SJSA1 (cell line): ENCODE measurements around the gene CYP2D6. TPM values are rescaled to one million over a fixed set of nuclear protein-coding genes. Genes with fewer than 3 reads are reported as not detected.

ENCODE experiments used
- DNase-seq, 2 experiments: peaks; one replicate each; pipeline ENCODE4 v3.0.0-alpha.2; 2015 to 2020; ENCODE audit warnings: low spot score in 2 of 2, low read depth in 1 of 2
- H3K27ac ChIP-seq: fragments of 250-450 bp; sonication (Bioruptor Pico); 2 replicates; pipeline ENCODE4 v1.5.1; 2020; ENCODE audit warnings: mild to moderate bottlenecking, moderate library complexity
- H3K27me3 ChIP-seq: fragments of 250-450 bp; sonication (Bioruptor Pico); replicated peaks from 2 replicates; pipeline ENCODE4 v1.5.1; 2020; ENCODE audit warnings: mild to moderate bottlenecking, moderate library complexity
- H3K36me3 ChIP-seq: fragments of 250-450 bp; sonication (Bioruptor Pico); 2 replicates; pipeline ENCODE4 v1.5.1; 2020; ENCODE audit warnings: mild to moderate bottlenecking
- H3K4me1 ChIP-seq: fragments of 250-450 bp; sonication (Bioruptor Pico); replicated peaks from 2 replicates; pipeline ENCODE4 v1.6.1; 2021; ENCODE audit warnings: mild to moderate bottlenecking
- H3K4me3 ChIP-seq: fragments of 250-450 bp; sonication (Bioruptor Pico); 2 replicates; pipeline ENCODE4 v1.5.1; 2020; ENCODE audit warnings: mild to moderate bottlenecking
- H3K9me3 ChIP-seq: fragments of 250-450 bp; sonication (Bioruptor Pico); replicated peaks from 2 replicates; pipeline ENCODE4 v1.5.1; 2020; ENCODE audit warnings: mild to moderate bottlenecking
- total RNA-seq: library from RNA; depleted of rRNA; stranded (reverse); fragments of >200 nt; shearing (Covaris generic); gene quantifications from 2 replicates; pipeline ENCODE4 v1.2.3, GENCODE V29; 2014; rRNA removed

Gene CYP2D6
- total RNA-seq, 1 experiment from 2014 or later, result 0.05 TPM

DNA sequence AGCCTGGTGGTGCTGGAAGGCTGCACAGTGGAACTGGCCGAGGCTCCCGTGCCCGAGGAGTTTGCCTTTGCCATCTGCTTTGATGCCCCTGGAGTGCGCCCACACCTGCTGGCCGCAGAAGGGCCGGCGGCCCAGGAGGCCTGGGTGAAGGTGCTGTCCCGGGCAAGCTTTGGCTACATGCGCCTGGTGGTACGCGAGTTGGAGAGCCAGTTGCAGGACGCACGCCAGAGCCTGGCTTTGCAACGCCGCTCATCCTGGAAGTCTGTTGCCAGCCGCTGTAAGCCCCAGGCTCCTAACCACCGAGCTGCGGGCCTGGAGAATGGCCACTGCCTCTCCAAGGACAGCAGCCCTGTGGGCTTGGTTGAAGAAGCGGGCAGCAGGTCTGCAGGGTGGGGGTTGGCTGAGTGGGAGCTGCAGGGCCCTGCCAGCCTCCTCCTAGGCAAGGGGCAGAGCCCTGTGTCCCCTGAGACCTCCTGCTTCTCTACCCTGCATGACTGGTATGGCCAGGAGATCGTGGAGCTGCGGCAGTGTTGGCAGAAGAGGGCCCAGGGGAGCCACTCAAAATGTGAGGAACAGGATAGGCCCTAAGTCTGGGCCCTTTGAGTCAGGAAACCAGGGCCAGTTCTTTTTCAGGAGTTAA, 53.0 kb downstream of the CYP2D6 start:
- Histone ChIP-seq H3K9me3 (no peaks in the 10 kb centered on the region), H3K27ac (no peak overlapping the region), H3K4me1 (peaks cover 25% of the 10 kb centered on the region), H3K27me3 (no peaks in the 10 kb centered on the region), H3K36me3 (peaks cover 24% of the 10 kb centered on the region), H3K4me3 (no peak overlapping the region)
- no peak for DNase-seq

DNA sequence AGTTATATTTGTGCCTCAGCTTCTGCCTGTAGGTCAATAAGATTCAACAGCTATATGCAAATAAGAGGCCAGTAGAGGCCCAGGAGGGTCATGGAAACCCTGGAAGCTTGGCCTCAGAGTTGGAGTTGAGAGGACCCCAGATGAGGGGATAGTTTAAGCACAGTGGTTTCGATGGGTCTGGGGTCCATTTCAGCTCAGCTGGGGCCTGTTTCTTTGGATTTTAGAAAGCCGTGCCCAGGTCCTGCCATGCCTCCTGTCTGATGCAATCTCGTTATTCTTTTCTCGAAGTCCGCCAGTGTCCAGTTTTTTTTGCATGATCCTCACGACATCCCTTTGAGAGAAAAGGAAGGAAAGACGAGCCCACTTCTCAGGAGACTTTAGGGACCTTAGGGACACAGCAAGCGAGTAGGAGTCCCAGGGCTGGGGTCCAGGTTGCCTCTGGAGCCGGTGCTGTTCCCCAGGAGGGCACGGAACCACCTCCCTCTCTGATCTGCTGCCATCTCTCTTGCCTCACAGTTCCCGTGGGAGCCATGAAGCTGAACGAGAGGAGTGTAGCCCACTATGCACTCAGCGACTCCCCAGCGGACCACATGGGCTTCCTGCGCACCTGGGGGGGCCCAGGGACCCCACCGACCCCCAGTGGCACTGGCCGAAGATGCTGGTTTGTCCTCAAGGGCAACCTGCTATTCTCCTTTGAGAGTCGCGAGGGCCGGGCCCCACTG, 53.7 kb downstream of the CYP2D6 start:
- Histone ChIP-seq H3K27ac (no peak overlapping the region), H3K27me3 (no peaks in the 10 kb centered on the region)

More for the DNA sequence above, 53.7 kb downstream of the CYP2D6 start:
- H3K4me3 ChIP-seq, result no peak overlapping the region
- no peak for DNase-seq
- no peaks in the 10 kb centered on the region for H3K9me3 ChIP-seq
- H3K4me1 ChIP-seq, result peaks cover 25% of the 10 kb centered on the region
- H3K36me3 ChIP-seq, result peaks cover 19% of the 10 kb centered on the region

Other genes with a start within 250 kb of the CYP2D6 start
- gene SHISA8, start 215.7 kb downstream of the CYP2D6 start, total RNA-seq, result not detected in 2 replicates
- 0.03 and 0.13 TPM in 2 replicates for gene TNFRSF13C, start 204.0 kb downstream of the CYP2D6 start, total RNA-seq
- 26.2 and 51.9 TPM in 2 replicates for gene CENPM, start 183.7 kb downstream of the CYP2D6 start, total RNA-seq
- not detected in 2 replicates for gene SEPTIN3, start 161.4 kb downstream of the CYP2D6 start, total RNA-seq
- gene WBP2NL, start 132.0 kb downstream of the CYP2D6 start, total RNA-seq, result not detected in 2 replicates
- gene NAGA, start 60.0 kb downstream of the CYP2D6 start, total RNA-seq, result 39.6 and 41.2 TPM in 2 replicates
- gene PHETA2, start 56.6 kb downstream of the CYP2D6 start, total RNA-seq, result 9.7 and 14.9 TPM in 2 replicates
- gene SMDT1, start 51.1 kb downstream of the CYP2D6 start, total RNA-seq, result 8.6 and 21.3 TPM in 2 replicates
- 114 and 245 TPM in 2 replicates for gene NDUFA6, start 40.0 kb downstream of the CYP2D6 start, total RNA-seq
- 27.7 and 34.1 TPM in 2 replicates for gene TCF20, start 139.8 kb upstream of the CYP2D6 start, total RNA-seq